ENCODE results near the gene PBX1. TPM values are rescaled to one million over a fixed set of nuclear protein-coding genes. Genes with fewer than 3 reads are reported as not detected.

The PBX1 gene
- total and polyA plus RNA-seq, 4 donors: 7.8 to 112 (median 33.5) TPM

DNA sequence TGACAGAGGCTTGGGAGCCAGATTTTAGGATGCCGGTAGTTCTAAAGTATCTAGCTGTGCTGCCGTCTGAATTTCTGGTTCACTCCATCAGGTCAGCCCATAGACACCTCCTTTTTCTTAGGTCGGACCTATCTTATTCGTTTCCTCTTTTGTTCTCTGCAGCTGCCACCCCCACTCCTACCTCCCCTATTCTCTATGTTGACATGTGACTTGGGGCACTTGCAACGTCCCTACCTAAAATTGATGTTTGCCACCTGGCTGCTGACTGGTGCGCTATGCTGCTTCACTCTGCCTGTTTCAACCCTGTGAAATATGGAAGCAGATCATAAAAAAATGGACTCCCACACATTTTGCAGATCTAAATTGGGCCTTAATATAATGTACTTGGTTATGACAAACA is 55.3 kb downstream of the PBX1 start:
- Histone ChIP-seq H3K27me3 (ENCODE audit: control insufficient read depth in 3 of 3, insufficient read depth in 3 of 3, low read length in 2 of 3) (no peaks in the 10 kb centered on the region), H3K9me3 (ENCODE audit: control insufficient read depth in 4 of 4, insufficient read depth in 3 of 4, low read length in 3 of 4) (no peaks in the 10 kb centered on the region), H3K36me3 (ENCODE audit: control insufficient read depth in 4 of 4, insufficient read depth in 4 of 4, low read length in 4 of 4) (no peaks in the 10 kb centered on the region), H3K4me3 (no peak overlapping the region), H3K9ac (ENCODE audit: insufficient read depth in 1 of 2, low read length in 2 of 2) (no peak overlapping the region), H3K27ac (ENCODE audit: low read depth in 1 of 2, low read length in 1 of 2) (no peak overlapping the region), H3K4me1 (ENCODE audit: control insufficient read depth in 5 of 5, insufficient read depth in 5 of 5, low read length in 5 of 5) (peaks cover 13 to 61% (median 34%) of the 10 kb centered on the region in 5 donors)
- WGBS, 2 donors: 62 to 82% methylated on average over 6 of the region's 6 CpGs
- DNase-seq: no peak
- TF ChIP-seq, protein P1, sequence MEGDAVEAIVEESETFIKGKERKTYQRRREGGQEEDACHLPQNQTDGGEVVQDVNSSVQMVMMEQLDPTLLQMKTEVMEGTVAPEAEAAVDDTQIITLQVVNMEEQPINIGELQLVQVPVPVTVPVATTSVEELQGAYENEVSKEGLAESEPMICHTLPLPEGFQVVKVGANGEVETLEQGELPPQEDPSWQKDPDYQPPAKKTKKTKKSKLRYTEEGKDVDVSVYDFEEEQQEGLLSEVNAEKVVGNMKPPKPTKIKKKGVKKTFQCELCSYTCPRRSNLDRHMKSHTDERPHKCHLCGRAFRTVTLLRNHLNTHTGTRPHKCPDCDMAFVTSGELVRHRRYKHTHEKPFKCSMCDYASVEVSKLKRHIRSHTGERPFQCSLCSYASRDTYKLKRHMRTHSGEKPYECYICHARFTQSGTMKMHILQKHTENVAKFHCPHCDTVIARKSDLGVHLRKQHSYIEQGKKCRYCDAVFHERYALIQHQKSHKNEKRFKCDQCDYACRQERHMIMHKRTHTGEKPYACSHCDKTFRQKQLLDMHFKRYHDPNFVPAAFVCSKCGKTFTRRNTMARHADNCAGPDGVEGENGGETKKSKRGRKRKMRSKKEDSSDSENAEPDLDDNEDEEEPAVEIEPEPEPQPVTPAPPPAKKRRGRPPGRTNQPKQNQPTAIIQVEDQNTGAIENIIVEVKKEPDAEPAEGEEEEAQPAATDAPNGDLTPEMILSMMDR (IDR thresholded peaks at IDR 0.05; ENCODE audit: control extremely low read depth, extremely low read depth): no peak
- no peak for ATAC-seq (ENCODE audit: insufficient read depth, low FRiP score)

DNA sequence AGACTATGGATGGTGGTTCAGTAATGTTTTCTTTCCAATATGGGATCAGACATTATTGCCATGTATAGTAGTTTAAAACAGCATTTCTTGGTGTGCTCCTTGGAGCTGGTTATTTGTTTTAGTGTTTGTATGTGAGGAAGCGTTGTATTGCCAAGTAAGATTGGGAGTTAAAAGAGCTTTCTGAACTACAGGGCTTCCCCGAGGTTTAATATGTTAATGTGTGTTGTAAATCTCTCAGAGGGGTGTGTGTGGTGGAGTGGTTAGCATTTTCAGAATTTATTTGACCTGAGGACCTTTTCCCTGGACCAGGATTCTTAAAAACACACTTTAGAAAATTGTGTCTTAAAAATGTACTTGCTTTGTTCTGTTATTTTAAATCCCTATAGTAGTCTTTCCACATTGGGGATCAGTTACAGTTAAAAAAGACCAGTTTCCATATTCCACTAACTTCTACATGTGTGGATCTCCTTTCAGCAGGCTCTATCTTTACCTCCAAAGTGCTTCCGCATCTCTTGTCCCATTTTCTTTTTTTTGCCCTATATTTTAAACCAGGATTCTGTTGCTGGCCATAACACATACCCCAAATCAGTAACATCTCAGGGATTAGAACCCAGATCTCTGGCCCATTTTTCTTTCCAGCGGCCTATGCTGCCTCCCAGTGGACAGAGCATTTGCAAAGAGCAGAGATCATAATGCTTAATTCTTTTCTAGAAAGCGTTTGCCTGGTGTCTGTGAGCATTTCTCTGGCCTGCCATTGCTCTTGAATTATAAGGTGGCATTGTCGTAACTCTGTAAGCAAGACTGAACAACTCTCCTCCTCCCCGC is 58.6 kb downstream of the PBX1 start:
- Histone ChIP-seq H3K9ac (ENCODE audit: insufficient read depth in 1 of 2, low read length in 2 of 2) (no peak overlapping the region), H3K36me3 (ENCODE audit: control insufficient read depth in 4 of 4, insufficient read depth in 4 of 4, low read length in 4 of 4) (no peaks in the 10 kb centered on the region), H3K27ac (ENCODE audit: low read depth in 1 of 2, low read length in 1 of 2) (peak overlapping the region in 1 of 2 donors; percentile 25), H3K27me3 (ENCODE audit: control insufficient read depth in 3 of 3, insufficient read depth in 3 of 3, low read length in 2 of 3) (no peaks in the 10 kb centered on the region), H3K4me1 (ENCODE audit: control insufficient read depth in 5 of 5, insufficient read depth in 5 of 5, low read length in 5 of 5) (peaks cover 11 to 64% (median 43%) of the 10 kb centered on the region in 5 donors), H3K4me3 (no peak overlapping the region), H3K9me3 (ENCODE audit: control insufficient read depth in 4 of 4, insufficient read depth in 3 of 4, low read length in 3 of 4) (no peaks in the 10 kb centered on the region)
- WGBS, 2 donors: 55 to 70% methylated on average over 7 of the region's 7 CpGs
- peak; percentile 55 to 70 (median 60) for DNase-seq
- peak; percentile 61 for ATAC-seq (ENCODE audit: insufficient read depth, low FRiP score)
- TF ChIP-seq, protein P1 (IDR thresholded peaks at IDR 0.05; ENCODE audit: control extremely low read depth, extremely low read depth): peak; percentile 20

DNA sequence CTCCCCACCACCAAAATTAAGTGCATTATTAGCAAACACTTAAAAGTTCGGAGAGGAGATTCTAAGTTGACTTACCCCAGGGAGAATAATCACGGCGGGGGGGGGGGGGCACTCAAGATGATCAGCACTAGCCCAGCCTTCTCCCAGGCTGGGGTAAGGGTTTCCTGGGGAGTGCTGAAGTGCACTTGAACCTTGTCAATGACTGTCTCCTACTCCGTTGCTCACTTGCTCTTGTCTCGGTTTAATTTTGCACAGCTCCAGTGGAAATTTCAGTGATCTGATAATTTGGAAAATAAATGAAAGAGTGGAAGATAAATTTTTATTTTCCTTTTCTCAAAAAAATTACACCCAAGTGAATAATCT is 59.2 kb downstream of the PBX1 start:
- WGBS, 2 donors: 52 to 53% methylated on average over 5 of the region's 5 CpGs

More for the DNA sequence above, 59.2 kb downstream of the PBX1 start:
- Histone ChIP-seq H3K36me3 (ENCODE audit: control insufficient read depth in 4 of 4, insufficient read depth in 4 of 4, low read length in 4 of 4) (no peaks in the 10 kb centered on the region), H3K27ac (ENCODE audit: low read depth in 1 of 2, low read length in 1 of 2) (peak overlapping the region in 1 of 2 donors; percentile 3), H3K4me1 (ENCODE audit: control insufficient read depth in 5 of 5, insufficient read depth in 5 of 5, low read length in 5 of 5) (peaks cover 11 to 69% (median 43%) of the 10 kb centered on the region in 5 donors), H3K9me3 (ENCODE audit: control insufficient read depth in 4 of 4, insufficient read depth in 3 of 4, low read length in 3 of 4) (no peaks in the 10 kb centered on the region), H3K27me3 (ENCODE audit: control insufficient read depth in 3 of 3, insufficient read depth in 3 of 3, low read length in 2 of 3) (no peaks in the 10 kb centered on the region), H3K9ac (ENCODE audit: insufficient read depth in 1 of 2, low read length in 2 of 2) (no peak overlapping the region), H3K4me3 (no peak overlapping the region)
- no peak for ATAC-seq (ENCODE audit: insufficient read depth, low FRiP score)
- peak in 1 of 3 donors; percentile 32 for DNase-seq
- TF ChIP-seq, protein P1 (IDR thresholded peaks at IDR 0.05; ENCODE audit: control extremely low read depth, extremely low read depth): no peak

Measured in lung (tissue), 12 donors.